Loucy (cell line): Measurements from ENCODE around the gene ROBO2.
"Not testable (repeated sequence)": the region's sequence is repeated elsewhere in the genome, so short reads cannot be mapped to it uniquely, and the experiment has no call there.

Experiments used
- H2AFZ ChIP-seq: fragments of 200-600 bp; sonication (generic); 2 replicates; pipeline ENCODE4 v1.6.0; 2016; ENCODE audit warnings: antibody characterized with exemption, mild to moderate bottlenecking, low read length, moderate library complexity
- H3F3A ChIP-seq: fragments of 200-600 bp; 2 replicates; pipeline ENCODE4 v1.6.0; 2016; ENCODE audit warnings: antibody characterized with exemption, low read depth, mild to moderate bottlenecking
- H3K27me3 ChIP-seq: fragments of 200-600 bp; sonication (generic); 2 replicates; pipeline ENCODE4 v1.6.1; 2014; ENCODE audit warnings: low read length, mild to moderate bottlenecking; ENCODE audit not compliant: insufficient read depth, poor library complexity, severe bottlenecking
- H3K36me3 ChIP-seq: fragments of 200-600 bp; sonication (generic); 2 replicates; pipeline ENCODE4 v1.6.1; 2016; ENCODE audit warnings: low read length; ENCODE audit not compliant: insufficient read depth
- H3K4me1 ChIP-seq: fragments of 200-600 bp; sonication (generic); 2 replicates; pipeline ENCODE4 v1.5.1; 2014; ENCODE audit warnings: low read length, mild to moderate bottlenecking; ENCODE audit not compliant: insufficient read depth, poor library complexity, severe bottlenecking
- H3K4me2 ChIP-seq: fragments of 200-600 bp; sonication (generic); 2 replicates; pipeline ENCODE4 v1.6.0; 2014; ENCODE audit warnings: antibody characterized with exemption, low read length, low read depth, mild to moderate bottlenecking; ENCODE audit not compliant: poor library complexity, severe bottlenecking
- H3K4me3 ChIP-seq: fragments of 200-600 bp; sonication (generic); 2 replicates; pipeline ENCODE4 v1.5.1; 2014; ENCODE audit warnings: low read length, mild to moderate bottlenecking, mixed read lengths; ENCODE audit not compliant: poor library complexity, severe bottlenecking
- H3K79me2 ChIP-seq: fragments of 200-600 bp; sonication (generic); 2 replicates; pipeline ENCODE4 v1.6.1; 2014; ENCODE audit warnings: low read length; ENCODE audit not compliant: insufficient read depth
- H3K9ac ChIP-seq: fragments of 200-600 bp; sonication (generic); 2 replicates; pipeline ENCODE4 v1.6.0; 2014; ENCODE audit warnings: mild to moderate bottlenecking, low read depth, low read length, moderate library complexity; ENCODE audit not compliant: poor library complexity, severe bottlenecking
- H3K9me2 ChIP-seq: fragments of 200-600 bp; sonication (generic); replicated peaks from 2 replicates; pipeline ENCODE4 v1.6.1; 2016; ENCODE audit warnings: low read depth, low read length, mixed read lengths
- H3K9me3 ChIP-seq: fragments of 200-600 bp; sonication (generic); 2 replicates; pipeline ENCODE4 v1.6.1; 2014; ENCODE audit warnings: mild to moderate bottlenecking, antibody characterized with exemption, low read length, low read depth; ENCODE audit not compliant: insufficient read depth
- H4K20me1 ChIP-seq: fragments of 200-600 bp; sonication (generic); 2 replicates; pipeline ENCODE4 v1.6.0; 2014; ENCODE audit warnings: antibody characterized with exemption, low read length, mild to moderate bottlenecking; ENCODE audit not compliant: insufficient read depth, poor library complexity, severe bottlenecking
- EZH2phosphoT487 ChIP-seq: fragments of 200-600 bp; IDR thresholded peaks from 2 replicates; pipeline ENCODE4 v1.6.1; 2018; ENCODE audit warnings: antibody characterized with exemption, mild to moderate bottlenecking, moderate library complexity, borderline replicate concordance
- TF ChIP-seq, protein P1 (sequence below): fragments of 200-600 bp; sonication (generic); conservative IDR thresholded peaks from 2 replicates; pipeline ENCODE4 v1.5.1; 2014; ENCODE audit warnings: mild to moderate bottlenecking, antibody characterized with exemption, low read length

Gene ROBO2

DNA sequence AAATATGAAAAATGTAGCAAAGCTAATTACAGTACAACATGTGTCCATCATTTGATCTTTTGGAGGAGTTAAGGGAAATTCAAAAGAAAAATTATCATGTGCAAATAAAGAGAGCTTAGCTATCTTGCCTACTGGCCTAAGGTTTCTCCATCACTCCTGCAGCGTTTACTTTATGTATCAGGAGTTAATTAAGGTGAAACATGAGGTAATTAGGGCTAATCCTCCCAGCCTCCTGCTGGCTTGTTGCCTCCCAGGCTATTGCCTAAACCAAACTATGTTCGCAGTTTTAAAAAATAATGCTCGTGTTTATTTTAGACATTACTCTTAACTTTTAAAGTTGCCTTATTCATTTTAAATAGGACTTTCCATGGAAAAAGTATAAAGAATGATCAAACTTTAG, 367.5 kb downstream of the ROBO2 start:
- no peak for TF ChIP-seq EZH2phosphoT487
- TF ChIP-seq, protein P1, sequence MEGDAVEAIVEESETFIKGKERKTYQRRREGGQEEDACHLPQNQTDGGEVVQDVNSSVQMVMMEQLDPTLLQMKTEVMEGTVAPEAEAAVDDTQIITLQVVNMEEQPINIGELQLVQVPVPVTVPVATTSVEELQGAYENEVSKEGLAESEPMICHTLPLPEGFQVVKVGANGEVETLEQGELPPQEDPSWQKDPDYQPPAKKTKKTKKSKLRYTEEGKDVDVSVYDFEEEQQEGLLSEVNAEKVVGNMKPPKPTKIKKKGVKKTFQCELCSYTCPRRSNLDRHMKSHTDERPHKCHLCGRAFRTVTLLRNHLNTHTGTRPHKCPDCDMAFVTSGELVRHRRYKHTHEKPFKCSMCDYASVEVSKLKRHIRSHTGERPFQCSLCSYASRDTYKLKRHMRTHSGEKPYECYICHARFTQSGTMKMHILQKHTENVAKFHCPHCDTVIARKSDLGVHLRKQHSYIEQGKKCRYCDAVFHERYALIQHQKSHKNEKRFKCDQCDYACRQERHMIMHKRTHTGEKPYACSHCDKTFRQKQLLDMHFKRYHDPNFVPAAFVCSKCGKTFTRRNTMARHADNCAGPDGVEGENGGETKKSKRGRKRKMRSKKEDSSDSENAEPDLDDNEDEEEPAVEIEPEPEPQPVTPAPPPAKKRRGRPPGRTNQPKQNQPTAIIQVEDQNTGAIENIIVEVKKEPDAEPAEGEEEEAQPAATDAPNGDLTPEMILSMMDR: no peak
- no peak overlapping the region for H3K9ac ChIP-seq
- H3K4me2 ChIP-seq: no peak overlapping the region
- no peaks in the 10 kb centered on the region for H3K79me2 ChIP-seq
- no peaks in the 10 kb centered on the region for H3K36me3 ChIP-seq
- no peaks in the 10 kb centered on the region for H3K27me3 ChIP-seq
- no peaks in the 10 kb centered on the region for H3K9me3 ChIP-seq
- H3K9me2 ChIP-seq: no peaks in the 10 kb centered on the region
- H4K20me1 ChIP-seq: no peaks in the 10 kb centered on the region
- no peaks in the 10 kb centered on the region for H3K4me1 ChIP-seq
- no peaks in the 10 kb centered on the region for H3F3A ChIP-seq
- H3K4me3 ChIP-seq: no peak overlapping the region
- H2AFZ ChIP-seq: no peak overlapping the region

DNA sequence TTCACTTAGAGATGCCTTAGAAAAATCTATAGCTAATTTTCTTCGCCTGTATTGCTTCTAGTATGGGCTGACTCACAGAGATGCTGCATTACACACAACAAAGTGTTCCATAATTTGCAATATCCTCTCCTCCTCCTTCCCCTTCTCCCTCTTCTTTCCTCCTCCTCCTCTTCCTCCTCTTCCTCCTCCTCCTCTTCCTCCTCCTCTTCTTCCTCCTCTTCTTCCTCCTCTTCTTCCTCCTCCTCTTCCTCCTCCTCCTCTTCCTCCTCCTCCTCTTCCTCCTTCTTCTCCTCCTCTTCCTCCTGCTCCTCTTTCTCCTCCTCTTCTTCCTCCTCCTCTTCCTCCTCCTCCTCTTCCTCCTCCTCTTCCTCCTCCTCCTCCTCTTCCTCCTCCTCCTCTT, 370.4 kb downstream of the ROBO2 start:
- not testable (repeated sequence) for H3K4me1 ChIP-seq, H4K20me1 ChIP-seq, H3K9ac ChIP-seq, H3K4me3 ChIP-seq, H3K79me2 ChIP-seq, H3K27me3 ChIP-seq, H3F3A ChIP-seq, H2AFZ ChIP-seq, H3K36me3 ChIP-seq, H3K4me2 ChIP-seq, H3K9me2 ChIP-seq, H3K9me3 ChIP-seq

DNA sequence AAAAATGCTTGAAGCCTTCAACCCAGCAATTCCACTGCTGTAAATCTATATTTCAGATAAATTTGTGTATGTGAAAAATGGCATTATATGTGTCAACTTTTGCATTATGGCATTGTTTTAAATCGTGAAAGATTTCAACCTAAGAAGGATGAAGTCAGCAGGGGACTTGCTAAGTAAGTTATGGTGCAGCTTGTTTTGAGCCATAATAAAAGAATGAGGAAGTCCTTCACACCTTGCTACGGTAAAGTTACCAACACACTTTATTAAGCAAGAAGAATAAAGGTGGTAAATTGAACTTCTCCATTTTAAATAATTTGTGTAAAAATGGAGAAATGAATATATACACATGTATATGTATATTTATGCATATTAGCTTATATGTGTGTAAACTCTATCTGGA, 371.4 kb downstream of the ROBO2 start:
- H3K9me3 ChIP-seq: no peaks in the 10 kb centered on the region
- H3K4me3 ChIP-seq: no peak overlapping the region
- no peaks in the 10 kb centered on the region for H3K36me3 ChIP-seq
- no peaks in the 10 kb centered on the region for H3K79me2 ChIP-seq
- no peaks in the 10 kb centered on the region for H3K9me2 ChIP-seq
- H4K20me1 ChIP-seq: no peaks in the 10 kb centered on the region
- no peaks in the 10 kb centered on the region for H3K27me3 ChIP-seq
- H3K4me2 ChIP-seq: no peak overlapping the region
- no peak for TF ChIP-seq EZH2phosphoT487
- TF ChIP-seq, protein P1: no peak
- no peaks in the 10 kb centered on the region for H3K4me1 ChIP-seq
- H3F3A ChIP-seq: no peaks in the 10 kb centered on the region
- no peak overlapping the region for H2AFZ ChIP-seq
- no peak overlapping the region for H3K9ac ChIP-seq

DNA sequence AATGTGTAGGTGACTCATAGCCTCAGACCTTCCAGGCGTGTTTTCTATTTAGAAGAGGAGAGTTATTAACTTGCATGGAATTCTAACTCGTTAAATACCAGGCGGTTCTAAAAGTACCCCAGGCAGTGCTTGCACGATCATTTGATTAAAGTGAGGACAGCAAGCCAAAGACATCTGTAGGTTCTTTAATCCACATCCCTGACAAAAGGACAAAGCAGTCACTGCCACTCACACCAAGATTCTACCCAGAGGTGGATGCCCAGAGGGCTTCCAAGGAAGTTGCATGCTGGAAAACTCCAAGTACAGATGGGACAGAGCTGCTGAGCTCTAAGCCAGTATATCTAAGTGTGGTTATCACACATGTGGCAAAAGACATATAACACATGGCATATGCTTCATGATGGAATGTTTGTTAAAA, 372.1 kb downstream of the ROBO2 start:
- no peak overlapping the region for H3K4me2 ChIP-seq
- H3K79me2 ChIP-seq: no peaks in the 10 kb centered on the region
- no peaks in the 10 kb centered on the region for H3K4me1 ChIP-seq
- no peak overlapping the region for H3K4me3 ChIP-seq
- no peaks in the 10 kb centered on the region for H3K36me3 ChIP-seq
- no peak for TF ChIP-seq EZH2phosphoT487
- TF ChIP-seq, protein P1: no peak
- H3K9ac ChIP-seq: no peak overlapping the region
- H3K9me3 ChIP-seq: no peaks in the 10 kb centered on the region
- no peaks in the 10 kb centered on the region for H4K20me1 ChIP-seq
- no peaks in the 10 kb centered on the region for H3K9me2 ChIP-seq
- no peak overlapping the region for H2AFZ ChIP-seq
- no peaks in the 10 kb centered on the region for H3K27me3 ChIP-seq
- no peaks in the 10 kb centered on the region for H3F3A ChIP-seq
